ENCODE results near the gene MICAL3.
"Not testable (repeated sequence)": the region's sequence is repeated elsewhere in the genome, so short reads cannot be mapped to it uniquely, and the experiment has no call there.

The MICAL3 gene, protein sequence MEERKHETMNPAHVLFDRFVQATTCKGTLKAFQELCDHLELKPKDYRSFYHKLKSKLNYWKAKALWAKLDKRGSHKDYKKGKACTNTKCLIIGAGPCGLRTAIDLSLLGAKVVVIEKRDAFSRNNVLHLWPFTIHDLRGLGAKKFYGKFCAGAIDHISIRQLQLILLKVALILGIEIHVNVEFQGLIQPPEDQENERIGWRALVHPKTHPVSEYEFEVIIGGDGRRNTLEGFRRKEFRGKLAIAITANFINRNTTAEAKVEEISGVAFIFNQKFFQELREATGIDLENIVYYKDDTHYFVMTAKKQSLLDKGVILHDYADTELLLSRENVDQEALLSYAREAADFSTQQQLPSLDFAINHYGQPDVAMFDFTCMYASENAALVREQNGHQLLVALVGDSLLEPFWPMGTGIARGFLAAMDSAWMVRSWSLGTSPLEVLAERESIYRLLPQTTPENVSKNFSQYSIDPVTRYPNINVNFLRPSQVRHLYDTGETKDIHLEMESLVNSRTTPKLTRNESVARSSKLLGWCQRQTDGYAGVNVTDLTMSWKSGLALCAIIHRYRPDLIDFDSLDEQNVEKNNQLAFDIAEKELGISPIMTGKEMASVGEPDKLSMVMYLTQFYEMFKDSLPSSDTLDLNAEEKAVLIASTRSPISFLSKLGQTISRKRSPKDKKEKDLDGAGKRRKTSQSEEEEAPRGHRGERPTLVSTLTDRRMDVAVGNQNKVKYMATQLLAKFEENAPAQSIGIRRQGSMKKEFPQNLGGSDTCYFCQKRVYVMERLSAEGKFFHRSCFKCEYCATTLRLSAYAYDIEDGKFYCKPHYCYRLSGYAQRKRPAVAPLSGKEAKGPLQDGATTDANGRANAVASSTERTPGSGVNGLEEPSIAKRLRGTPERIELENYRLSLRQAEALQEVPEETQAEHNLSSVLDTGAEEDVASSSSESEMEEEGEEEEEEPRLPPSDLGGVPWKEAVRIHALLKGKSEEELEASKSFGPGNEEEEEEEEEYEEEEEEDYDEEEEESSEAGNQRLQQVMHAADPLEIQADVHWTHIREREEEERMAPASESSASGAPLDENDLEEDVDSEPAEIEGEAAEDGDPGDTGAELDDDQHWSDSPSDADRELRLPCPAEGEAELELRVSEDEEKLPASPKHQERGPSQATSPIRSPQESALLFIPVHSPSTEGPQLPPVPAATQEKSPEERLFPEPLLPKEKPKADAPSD (N-terminal part only)

DNA sequence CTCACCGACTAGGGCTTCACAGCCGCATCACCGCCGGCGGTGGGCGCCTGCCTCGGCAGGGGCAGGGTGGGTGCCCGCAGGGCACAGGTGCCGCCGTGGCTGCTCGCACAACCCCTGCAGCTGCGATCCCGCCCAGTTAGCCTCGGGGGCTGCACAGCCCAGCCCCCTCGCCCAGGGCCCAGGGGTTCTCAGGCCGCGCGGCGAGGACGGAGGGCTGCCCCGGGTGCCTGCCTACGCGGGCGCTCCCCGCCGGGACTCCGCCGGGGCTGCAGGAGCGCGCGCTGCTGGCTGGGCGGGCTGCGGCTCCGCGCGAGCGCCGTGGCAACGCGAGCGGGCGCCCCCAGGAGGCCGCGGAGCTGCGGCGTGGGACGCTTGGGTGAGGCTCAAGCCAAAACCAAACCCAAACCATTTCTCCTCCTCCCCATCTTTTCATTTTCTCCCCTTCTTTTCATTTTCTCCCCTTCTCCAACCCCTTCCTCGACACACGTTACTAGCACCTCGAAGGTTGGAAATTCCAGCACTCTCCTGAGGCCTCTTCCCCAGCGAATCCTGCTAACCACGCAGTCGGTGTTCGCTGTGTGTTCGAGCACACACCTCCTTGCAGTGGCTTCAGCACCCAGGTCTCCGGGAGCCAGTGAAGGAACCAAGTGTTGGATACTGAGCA is at the start of gene MICAL3:
MICAL3 (minus strand) TSS at position 286 of the 664 bp plus-strand sequence. CDS start 117,749 bp downstream, outside the sequence.
- no peak for DNase-seq

DNA sequence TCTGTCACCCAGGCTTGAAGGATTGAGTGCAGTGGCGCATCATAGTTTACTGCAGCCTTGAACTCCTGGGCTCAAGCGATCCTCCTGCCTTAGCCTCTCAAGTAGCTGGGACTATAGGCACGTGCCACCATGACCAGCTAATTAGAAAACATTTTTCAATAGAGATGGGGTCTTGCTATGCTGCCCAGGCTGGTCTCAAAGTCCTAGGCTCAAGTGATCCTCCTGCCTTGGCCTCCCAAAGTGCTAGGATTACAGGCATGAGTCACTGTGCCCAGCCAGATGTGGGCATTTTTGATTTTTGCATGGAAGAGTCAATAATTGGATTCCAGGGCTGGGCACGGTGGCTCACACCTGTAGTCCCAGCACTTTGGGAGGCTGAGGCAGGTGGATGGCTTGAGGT is 49.6 kb upstream of the MICAL3 start:
- DNase-seq, result not testable (repeated sequence)

DNA sequence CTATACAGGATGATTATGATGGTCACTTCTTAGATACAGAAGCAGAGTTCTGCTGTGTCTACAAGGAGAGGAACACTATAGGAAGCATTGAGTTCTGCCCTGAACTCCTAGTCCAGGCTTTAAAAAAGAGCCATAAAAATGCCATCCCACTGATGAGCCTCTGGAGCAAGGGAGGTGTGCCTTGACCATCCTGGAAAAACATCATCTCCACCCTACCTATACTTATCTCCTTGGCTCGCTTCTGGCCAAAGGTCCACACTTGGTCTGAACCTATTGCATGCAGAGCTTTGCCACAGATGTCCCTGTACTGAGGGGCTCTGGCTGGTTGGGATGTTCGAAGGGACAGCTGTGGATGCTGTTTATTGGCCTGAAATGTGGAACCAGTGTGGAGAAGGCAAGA is 49.1 kb upstream of the MICAL3 start:
- DNase-seq, result no peak

DNA sequence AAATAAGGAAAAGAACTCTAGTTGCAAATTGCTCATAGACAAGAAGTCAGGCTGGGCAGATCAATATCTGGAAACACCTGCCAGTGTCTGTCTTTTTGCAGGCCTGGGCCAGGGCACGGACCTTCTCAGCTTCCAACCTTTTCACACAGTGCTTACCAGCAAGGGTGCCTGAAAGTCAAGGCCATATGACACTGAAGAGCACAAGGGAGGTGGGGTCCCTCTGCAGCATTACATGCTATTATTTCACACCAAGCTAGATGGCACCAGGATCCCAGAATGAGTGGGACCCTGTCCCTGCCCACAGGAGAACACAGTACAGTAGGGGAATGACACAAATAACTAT is 47.6 kb upstream of the MICAL3 start:
- DNase-seq, result no peak

DNA sequence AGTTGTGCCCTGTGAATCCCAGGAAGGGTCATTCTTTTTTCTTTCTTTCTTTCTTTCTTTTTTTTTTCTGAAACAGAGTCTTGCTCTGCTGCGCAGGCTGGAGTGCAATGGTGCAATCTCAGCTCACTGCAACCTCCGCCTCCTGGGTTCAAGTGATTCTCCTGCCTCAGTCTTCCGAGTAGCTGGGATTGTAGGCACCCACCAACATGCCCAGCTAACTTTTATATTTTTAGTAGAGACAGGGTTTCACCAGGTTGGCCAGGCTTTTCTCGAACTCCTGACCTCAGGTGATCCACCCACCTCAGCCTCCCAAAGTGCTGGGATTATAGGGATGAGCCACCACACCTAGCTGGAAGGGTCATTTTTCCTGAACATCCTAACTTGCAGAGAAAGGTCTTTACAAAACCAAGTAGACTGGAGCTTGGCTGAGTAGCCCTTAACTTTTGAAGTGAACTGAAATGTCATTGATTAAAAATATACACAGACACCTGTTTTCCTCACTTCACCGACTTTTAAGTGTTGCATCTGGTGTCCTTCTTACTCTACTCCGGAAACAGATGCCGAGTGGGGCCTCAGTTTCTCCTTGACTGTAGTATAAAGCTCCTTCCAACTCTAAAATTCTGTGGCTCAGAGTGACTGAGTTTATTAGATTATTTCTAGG is 47.1 kb upstream of the MICAL3 start:
- DNase-seq, result not testable (repeated sequence)

DNA sequence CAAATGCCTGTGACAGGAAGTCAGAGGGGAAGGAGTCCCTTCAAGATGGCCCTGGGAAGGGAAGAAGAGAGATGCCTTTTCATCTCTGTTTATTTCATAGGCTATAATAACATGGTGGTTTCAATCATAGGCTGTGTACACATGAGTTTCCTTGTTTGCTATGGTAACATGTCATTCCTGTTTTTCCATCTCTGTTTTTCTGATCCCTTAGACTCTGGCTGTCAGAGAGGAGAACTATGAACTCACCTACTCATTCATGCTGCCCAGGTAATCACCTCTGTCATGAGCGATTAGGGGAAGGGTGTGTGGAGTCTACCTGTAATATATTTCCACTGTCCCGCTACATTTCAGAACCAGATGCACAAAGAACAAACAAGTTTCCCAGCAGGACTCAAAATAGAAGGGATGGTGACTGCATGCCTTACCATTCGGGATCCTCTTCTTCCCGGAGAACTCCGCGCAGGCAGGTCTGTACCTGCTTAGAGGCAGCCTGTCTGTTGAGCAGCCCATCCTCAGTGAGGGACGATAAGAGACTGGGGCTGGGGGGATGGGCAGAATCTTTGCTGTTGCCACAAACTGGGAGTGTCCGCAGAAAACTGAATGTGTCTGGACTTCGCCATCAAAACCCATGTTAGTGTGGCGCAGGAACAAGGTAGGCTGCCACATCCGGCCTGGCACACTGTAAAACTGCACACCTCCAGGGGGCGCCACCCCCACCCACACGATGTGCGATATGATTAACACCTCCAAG is 46.4 kb upstream of the MICAL3 start:
- peak; percentile 59 for DNase-seq

DNA sequence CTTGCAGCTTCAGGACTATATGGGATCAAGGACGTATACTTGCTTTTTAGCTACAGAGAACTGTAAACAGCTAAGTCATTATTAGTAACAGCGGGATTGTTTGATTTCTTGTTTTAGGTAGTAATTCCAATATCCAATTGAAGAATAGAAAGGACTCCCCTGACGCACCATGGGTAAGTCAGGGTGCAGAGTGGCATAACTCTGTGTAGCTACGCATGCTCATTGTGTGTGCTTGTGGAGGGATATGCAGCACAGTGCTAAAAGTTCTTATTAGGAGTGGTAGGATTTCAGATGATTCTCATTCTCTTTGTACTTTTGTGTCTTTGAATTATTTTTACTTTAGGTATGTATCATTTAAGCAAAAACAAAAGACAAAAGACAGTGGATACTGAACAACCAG is 45.7 kb upstream of the MICAL3 start:
- DNase-seq, result no peak

DNA sequence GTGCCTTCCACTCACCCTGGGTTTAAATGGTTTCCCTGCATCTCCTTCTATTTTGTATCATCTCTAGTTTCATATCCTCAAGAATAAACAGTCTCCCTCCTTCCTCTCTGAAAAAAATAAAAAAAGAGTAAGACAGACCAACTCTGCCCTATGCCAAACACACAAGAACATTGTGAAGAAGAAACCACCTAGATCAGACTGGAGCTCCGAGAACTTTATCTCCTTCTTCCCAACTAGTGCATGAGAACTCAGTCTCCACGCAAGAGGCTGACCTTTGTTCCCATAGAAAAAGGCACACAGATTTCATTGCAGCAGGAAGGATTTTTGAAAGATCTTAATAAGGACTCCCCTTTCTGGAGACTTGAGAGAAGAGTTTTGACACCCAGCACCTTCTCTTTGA is 44.7 kb upstream of the MICAL3 start:
- no peak for DNase-seq

DNA sequence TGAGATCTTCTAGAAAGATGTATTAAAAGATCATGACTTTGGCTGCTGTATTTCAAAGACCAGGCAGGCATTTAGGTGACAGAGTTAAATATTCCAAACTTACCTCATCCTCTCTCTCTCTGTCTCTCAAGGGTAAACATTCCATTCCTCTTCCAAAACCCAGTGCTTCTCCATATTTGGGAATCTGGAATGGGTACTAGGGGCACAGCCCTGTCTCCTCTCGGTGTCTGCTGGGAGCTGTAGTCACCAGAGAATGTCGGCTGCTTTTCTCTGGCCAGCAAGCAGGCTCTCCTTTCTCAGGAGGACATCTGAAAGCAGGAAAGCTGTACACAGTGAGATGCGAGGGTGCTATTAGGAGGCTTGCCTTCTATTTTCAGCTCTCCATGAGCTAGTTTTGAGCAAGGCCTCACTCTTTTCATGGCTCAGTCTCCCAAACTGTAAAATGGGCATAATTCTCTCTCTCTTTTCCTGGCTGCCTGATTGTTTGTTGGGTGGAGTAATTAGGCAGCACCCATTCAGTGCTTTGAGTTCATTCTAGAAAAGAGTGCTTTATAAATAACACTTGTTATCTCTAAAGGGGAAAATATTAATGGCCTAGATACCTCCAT is 44.1 kb upstream of the MICAL3 start:
- no peak for DNase-seq

DNA sequence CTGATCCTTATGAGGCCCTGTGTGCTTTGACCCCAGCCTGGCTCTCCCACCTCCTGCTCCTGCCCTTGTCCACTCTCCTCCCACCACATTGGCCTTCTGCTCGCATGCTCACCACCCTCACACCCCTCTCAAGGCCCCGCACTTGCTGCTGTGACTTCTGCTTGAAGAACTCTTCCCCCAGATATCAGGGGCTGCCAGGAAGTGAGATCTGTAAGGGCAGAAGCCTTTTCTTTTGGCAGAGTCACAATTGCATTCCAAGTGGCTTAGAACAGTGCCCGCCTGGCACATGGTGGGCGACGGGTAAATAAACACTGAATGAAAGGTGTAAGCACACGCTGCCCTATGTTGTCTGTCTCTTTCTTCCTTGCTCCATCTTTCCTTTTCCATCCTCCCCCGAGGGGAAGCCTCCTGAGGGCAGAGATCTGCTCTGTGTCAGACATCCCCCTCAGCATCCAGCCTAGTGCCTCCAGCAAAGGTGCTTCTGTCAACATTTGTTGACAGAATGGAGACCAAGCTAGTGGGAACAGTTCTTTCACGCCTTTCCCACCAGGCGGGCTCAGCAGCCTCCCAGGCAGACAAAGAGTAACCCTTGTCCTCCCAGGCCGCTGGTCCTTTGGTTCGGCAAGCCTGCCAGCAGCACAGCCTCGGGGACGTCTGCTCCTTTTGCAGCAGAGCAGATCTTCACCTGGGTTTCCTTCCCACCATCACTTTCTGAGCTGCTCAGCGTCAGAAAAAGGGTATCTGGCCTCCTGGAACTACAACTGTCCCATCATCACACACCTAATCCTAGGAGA is 43.4 kb upstream of the MICAL3 start:
- no peak for DNase-seq

DNA sequence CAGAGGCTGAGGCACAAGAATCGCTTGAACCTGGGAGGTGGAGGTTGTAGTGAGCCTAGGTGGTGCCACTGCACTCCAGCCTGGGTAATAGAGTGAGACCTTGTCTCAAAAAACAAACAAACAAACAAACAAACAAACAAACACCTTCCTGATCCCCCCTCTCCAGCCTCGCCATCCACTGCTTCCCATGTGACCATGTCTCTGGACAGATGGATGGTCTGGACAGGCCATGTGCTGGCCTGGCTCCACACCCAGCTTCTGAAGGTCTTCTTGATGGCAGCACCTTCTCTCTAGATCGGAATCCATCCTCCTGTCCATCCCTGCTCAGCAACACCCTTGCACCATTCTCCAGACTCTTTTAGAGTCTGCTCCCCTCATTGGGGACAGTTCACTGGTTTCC is 42.8 kb upstream of the MICAL3 start:
- no peak for DNase-seq

DNA sequence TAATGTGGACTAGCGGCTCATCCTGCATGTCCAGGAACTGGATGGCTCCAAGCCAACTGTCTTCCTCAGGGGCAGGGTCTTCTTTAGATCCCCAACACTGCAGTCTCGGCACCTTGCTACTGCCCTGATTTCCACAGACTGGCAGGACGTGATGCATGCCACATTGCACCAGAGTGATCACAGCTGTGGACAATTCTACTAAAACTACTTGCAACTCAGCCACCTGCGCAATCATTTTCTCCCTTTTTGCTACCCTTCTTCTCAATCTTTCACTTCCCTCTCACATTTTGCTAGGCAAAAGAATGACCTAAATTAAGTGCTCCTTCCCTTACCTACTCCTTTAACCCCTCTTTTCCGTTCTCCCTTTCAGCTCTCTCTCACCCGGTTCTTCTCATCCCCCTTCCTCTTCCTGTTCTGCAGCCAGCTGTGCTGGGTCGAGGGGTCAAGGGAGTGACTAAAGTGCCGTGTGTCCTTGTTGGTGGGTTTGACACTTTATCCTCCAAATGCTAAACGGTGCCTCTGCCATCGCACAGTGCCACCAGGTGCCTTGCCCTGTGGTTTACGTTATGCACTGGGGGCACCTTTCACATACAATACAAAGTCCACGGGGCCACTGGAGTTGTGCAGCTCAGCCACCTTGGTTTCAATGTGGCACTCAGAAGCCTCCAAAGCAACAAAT is 42.0 kb upstream of the MICAL3 start:
- no peak for DNase-seq

DNA sequence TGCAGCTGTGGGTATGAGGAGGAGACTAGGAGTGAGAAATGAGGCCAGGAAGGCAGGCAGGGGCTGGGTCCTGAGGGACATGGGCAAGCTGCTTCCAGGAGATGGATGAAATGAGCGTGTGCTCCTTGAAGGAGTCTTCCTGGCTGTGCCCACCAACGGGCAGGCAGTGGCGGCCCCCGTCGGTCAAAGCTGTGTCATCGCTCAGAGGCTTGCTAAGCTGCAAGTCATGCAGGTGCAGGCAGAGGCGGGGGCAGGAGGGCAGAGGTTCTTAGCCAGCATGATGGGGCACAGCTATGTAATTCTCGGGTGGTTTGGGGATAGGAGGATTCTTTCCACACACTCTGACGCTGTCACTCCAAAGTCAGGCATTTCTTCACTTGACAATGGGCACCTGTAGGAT is 40.9 kb upstream of the MICAL3 start:
- no peak for DNase-seq

DNA sequence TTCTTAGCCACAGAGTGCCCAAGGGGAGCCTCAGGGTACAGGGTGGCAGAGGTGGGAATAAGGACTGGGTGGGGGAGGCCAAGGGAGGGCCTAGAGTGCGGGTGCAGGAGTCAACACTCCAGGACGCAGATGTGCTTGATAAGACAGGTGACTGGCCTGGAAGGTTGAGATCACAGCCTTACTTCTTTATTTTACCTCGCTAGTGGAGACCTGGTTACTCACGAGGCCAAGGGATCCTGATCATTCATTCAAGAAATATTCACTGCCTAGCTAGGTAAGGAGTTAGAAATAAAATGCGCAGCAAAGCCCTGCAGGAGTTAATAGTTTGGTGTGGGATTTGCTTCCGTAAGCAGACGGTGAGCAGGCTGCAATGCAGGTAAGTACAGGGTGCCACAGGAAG is 40.3 kb upstream of the MICAL3 start:
- DNase-seq, result no peak

DNA sequence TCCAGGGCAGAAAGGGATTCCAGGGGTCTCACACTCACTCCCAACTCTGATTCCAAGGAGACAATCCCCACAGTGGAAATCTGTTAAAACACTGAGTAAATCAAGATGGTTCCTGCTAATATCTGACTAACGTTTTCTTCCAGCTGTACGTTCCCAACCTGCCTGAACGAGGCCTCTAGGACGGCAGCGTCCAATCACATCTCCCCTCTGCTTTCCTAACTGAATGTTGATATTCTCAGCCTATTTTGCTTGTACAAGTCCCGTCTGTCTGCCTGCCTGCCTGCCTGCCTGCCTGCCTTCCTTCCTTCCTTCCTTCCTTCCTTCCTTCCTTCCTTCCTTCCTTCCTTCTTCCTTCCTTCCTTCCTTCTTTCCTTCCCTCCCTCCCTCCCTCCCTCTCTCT is 39.4 kb upstream of the MICAL3 start:
- DNase-seq, result not testable (repeated sequence)

DNA sequence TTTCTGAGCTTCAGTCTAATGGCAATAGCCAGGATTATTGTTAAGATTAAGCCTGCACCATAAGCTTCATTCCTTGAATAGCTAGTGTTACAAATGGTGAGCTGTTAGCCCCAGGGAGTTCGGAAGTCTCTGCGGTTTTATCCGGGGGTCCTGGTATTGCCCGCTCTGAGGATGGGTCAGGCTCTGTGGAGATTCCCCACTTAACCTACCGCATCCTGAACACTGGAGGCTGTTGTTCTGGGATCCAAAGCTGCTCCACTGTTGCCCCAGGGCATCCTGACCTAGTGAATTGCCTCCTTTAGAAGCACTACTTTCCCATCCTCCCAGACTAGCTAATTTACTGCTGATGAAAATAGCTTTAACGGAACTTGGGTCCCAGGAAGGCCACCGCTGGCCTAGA is 38.9 kb upstream of the MICAL3 start:
- no peak for DNase-seq

DNA sequence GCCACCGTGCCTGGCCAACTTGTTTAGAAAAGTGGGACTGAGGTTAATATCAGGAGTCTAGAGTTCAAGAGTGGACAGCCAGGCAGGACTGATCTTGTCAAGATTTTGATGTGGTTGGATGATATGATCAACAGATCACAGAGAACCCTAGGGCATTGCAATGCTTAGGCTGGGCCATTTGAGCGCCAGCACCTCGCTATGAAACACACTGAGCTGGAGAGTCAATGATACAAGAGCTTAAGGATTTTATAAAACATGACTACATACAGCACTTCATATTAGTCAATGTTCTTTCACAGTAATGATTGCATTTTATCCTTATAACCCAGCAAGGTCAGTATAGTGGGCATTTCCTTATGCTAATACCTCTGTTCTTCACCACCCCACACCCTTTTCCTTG is 38.1 kb upstream of the MICAL3 start:
- no peak for DNase-seq

DNA sequence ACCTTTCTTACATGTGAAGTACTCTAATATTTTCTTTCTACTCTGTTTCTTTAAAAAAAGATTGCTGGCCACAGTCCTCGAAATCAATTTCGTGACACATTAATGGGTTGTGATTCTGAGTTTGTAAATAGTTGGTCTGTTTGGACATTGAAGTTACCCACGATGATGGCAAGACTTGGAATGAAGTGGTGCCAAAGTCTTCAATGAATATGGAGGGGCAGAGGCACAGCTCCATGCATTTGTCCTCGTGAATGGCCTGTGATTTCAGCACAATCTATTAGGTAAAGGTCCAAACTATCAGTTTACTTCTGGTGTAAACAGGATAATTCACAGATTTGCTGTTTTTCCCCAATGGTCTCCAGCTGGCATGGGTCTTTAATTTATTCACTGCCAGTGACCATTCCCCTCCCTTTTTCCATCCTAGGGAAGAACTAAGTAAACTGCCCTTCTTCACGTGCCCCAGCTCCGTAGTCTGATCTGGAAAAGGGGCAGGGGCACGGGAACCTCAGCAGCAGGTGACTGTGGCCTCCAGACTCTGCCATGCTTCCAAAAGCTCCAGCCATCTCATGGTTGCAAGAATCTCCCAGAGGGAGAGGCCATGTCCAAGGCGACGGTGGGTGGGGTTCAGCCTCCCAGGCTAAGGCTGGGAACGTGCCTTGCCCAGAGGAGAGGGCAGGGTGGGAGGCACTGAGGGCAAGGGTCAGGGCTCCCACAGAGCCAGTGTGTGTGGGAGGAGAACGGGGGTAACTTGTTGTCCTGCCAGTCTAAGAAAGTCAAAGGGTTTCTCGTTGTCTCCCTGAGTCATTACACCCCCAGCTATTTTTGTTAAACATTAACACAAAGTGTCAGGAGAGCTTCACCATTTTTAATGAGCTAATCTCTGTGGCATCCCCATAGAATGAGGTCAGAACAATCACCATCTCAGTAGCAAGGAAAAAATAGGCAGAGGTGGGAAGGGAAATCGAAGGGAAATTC is 36.6 kb upstream of the MICAL3 start:
- no peak for DNase-seq
